ENCODE measurements around the gene CERS6.

Gene CERS6

DNA sequence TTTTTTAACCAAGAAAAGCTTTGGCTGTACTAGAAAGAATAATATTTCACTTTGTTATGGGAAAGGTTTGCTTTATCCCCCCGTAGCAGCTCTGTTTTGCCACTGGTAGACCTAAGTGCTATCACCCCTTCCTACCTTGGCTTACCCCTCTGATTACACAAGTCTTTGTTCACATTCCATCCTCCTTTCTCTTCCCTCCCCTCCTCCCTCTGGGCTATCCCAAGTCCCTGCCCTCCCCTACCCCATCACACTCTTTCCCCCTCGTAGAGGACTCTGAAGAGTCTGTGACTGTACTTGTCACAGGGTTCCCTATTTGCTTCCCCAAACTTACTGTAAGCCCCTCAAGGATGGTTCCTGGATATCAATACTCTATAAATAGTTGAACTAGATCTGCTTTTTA lies 193.5 kb downstream of the CERS6 start:
- TF ChIP-seq, protein P1, sequence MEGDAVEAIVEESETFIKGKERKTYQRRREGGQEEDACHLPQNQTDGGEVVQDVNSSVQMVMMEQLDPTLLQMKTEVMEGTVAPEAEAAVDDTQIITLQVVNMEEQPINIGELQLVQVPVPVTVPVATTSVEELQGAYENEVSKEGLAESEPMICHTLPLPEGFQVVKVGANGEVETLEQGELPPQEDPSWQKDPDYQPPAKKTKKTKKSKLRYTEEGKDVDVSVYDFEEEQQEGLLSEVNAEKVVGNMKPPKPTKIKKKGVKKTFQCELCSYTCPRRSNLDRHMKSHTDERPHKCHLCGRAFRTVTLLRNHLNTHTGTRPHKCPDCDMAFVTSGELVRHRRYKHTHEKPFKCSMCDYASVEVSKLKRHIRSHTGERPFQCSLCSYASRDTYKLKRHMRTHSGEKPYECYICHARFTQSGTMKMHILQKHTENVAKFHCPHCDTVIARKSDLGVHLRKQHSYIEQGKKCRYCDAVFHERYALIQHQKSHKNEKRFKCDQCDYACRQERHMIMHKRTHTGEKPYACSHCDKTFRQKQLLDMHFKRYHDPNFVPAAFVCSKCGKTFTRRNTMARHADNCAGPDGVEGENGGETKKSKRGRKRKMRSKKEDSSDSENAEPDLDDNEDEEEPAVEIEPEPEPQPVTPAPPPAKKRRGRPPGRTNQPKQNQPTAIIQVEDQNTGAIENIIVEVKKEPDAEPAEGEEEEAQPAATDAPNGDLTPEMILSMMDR (IDR thresholded peaks at IDR 0.05) = no peak

DNA sequence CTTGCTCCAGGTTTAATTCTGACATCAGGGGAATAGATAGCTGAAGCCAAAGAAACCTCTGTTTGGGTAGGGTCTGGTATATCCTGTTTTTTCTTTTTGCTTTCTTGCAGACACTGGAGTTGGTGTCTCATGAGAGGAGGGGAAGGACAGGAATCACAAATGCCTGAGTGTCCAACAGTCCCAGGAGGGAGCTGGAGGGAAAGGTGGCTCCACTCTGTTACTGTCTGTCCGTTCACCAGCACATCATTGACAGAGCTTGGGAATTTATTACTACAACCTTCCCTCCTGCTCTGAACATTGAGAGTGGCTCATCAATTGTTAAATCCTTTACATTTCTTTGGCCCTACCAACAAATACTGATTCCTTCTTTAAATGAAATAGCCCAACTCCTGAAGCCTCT lies 194.1 kb downstream of the CERS6 start:
- TF ChIP-seq, protein P1 (IDR thresholded peaks at IDR 0.05) = no peak

DNA sequence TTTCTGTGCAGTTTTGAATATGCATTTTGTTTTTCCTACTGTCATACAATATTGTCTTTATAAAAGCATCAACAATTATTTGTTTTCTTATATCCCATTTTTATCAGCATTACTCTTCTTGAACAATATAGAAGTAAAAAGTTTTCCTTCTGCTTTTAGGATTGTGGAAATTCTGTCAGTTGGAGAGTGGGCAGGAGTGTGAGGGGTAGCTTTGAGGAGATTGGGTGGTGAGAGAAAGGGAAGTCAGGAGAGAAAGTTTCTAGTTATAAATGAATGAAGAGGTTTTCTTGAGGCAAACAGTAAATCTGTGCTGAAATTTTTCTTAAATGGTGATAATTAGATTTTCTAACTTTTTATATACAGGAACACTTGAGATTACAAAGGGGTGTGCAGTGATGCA lies 194.7 kb downstream of the CERS6 start:
- TF ChIP-seq, protein P1 (IDR thresholded peaks at IDR 0.05) = no peak

DNA sequence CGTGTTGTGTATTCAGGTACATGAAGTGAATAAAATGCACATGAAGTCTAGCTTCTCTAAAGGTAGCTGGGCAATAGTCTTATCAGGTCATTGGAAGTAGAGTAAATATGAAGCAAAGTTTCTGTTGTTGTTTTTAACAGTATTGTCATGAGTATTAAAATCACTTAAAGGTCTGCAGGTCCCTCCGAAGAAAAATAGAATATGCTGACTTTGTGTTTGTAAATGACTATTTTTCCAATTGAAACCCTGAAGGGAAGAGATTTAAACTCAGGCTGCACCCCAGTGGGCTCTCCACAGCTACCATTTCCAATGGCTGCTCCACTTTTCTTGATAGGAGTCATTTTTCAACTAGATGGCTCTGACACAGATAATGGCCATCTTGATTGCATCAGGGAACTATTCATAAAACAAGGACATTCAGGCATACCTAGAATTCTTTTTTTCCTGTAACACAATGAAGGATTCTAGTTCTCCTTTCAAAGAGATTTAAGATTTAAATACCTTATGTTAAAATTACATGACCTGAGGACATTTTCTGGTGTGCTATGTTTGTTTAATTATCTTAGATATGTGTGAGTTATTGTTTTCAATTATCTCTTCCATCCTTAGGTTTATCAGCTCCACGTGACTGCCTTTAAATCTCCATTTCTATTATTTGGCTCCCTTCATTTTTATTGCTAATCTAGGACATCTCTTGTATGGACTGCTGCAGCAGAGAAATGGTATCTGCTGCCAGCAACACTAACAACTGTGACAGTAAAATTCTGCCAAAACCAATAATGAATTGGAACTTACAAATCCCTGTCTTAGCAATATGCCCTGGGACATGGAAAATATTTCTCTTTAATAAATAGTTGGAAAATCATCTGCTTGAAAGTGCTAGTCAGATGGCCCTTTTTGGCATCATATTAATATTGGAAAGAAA lies 197.2 kb downstream of the CERS6 start:
- TF ChIP-seq, protein P1 (IDR thresholded peaks at IDR 0.05) = no peak

DNA sequence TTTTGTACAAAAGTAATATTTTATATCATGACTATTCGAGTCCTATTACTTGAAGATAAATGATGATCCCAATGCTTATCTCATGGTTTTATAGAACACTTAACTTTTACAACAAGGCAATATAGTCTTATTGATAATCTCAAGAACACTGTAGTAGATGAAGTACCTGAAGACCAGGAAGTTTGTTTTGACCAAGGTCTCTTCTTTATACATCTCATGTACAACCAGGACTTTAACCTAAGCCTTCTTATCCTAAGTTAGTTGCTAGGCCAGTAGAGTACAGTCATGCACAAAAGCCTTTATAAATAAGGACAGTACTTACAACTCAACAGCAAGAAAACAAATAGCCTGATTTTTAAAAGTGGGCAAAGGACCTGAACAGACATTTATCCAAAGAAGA lies 198.6 kb downstream of the CERS6 start:
- TF ChIP-seq, protein P1 (IDR thresholded peaks at IDR 0.05) = no peak

DNA sequence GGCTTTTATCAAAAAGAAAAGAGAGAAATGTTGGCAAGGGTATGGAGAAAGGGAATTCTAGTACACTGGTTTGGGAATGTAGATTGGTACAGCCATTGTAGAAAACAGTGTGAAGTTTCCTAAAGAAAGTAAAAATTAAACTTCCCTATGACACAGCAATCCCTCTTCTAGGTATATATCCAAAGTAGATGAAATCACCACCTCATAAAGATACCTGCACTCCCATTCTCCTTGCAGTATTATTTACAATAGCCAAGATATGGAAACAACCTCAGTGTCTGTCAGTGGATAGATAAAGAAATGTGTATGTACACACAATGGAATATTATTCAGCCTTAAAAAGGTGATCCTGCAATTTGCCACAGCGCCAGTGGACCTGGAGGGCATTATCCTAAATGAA lies 199.1 kb downstream of the CERS6 start:
- TF ChIP-seq, protein P1 (IDR thresholded peaks at IDR 0.05) = no peak

DNA sequence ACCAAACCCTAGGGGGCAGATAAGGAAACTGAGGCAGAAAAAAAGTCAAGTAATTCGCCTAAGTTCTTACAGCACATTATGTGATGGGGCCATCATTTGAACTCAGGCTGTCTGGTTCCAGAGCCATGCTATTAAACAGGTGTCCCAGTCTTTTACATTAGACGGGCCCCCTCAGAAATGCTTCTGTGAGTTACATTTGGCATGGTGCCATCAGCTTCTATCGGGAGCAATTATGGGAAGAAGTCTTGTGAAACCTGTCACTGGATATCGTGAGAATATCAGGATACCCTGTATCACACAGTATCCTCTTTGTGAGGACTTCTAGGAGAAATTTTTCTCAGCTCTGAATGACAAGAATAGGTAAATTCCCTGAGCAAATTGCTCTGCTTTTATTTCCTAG lies 202.6 kb downstream of the CERS6 start:
- TF ChIP-seq, protein P1 (IDR thresholded peaks at IDR 0.05) = no peak

Data from LNCAP (cell line).